ENCODE results near the gene BCL2L13. TPM values are rescaled to one million over a fixed set of nuclear protein-coding genes. Genes with fewer than 3 reads are reported as not detected.

BCL2L13 gene
- total RNA-seq, 4 donors from 2014 or later: 59.7 to 85.7 (median 64.8) TPM

DNA sequence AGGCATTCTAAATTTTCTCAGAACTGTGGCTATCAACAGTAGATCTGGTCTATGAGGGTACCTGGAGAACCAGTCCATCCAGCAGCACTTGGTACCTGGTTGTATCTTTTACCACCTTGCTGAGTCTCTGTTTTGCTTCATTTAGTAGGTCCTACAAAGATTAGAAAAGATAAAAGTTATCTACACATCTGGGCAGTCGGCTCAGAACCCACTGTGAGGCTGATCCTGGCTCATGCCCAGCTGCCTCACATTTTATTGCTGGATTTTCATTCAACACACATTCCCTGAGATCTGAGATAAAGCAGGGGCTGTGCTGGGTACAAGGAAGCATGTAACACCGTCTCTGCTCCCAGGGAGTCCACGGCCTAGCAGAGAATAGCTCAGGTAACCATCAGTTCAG is 37.5 kb upstream of the BCL2L13 start:
- DNase-seq (ENCODE audit: low spot score) (no peak), ATAC-seq (ENCODE audit: low FRiP score) (no peak)
- TF ChIP-seq, protein P1, sequence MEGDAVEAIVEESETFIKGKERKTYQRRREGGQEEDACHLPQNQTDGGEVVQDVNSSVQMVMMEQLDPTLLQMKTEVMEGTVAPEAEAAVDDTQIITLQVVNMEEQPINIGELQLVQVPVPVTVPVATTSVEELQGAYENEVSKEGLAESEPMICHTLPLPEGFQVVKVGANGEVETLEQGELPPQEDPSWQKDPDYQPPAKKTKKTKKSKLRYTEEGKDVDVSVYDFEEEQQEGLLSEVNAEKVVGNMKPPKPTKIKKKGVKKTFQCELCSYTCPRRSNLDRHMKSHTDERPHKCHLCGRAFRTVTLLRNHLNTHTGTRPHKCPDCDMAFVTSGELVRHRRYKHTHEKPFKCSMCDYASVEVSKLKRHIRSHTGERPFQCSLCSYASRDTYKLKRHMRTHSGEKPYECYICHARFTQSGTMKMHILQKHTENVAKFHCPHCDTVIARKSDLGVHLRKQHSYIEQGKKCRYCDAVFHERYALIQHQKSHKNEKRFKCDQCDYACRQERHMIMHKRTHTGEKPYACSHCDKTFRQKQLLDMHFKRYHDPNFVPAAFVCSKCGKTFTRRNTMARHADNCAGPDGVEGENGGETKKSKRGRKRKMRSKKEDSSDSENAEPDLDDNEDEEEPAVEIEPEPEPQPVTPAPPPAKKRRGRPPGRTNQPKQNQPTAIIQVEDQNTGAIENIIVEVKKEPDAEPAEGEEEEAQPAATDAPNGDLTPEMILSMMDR (IDR thresholded peaks at IDR 0.05): no peak

DNA sequence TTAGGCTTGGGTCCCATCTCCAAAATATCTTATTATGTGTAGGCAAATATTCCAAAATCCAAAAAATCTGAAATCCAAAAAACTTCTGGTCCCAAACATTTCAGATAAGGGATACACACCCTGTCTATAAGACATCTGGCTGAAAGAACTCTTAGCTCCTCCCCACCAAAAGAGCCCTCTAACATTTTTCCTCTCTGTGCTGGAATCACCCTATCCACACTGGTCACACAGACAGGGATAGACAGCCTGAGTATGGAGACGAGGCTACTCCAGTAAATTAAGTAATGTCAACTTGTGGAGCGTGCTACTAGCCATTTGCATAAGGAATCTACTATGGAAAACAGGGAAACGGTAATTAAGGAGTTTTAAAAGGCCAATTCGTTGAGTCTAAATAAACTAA is 34.9 kb upstream of the BCL2L13 start:
- TF ChIP-seq, protein P1 (IDR thresholded peaks at IDR 0.05): no peak
- ATAC-seq (ENCODE audit: low FRiP score): no peak

DNA sequence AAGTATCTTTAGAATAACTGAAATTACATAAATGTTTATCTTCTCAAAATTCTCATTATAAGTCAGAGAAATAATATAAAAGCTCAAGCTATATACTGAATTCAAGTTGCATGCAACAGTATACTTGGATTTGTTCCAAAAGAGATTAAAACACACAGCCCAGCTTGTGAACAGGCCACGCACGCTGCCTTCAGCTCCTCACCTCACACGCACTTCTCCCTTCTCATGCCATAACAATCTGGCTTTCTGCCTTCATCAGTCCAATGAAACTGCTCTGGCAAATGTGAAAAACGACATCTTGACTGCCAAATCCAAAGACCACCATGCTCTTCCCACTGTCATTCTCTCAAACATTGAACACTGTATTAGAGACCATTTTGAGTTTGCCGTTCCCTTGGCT is 32.1 kb upstream of the BCL2L13 start:
- DNase-seq (ENCODE audit: low spot score) (no peak), ATAC-seq (ENCODE audit: low FRiP score) (no peak)
- TF ChIP-seq, protein P1 (IDR thresholded peaks at IDR 0.05): no peak

More for the DNA sequence above, 34.9 kb upstream of the BCL2L13 start:
- no peak for DNase-seq (ENCODE audit: low spot score)

DNA sequence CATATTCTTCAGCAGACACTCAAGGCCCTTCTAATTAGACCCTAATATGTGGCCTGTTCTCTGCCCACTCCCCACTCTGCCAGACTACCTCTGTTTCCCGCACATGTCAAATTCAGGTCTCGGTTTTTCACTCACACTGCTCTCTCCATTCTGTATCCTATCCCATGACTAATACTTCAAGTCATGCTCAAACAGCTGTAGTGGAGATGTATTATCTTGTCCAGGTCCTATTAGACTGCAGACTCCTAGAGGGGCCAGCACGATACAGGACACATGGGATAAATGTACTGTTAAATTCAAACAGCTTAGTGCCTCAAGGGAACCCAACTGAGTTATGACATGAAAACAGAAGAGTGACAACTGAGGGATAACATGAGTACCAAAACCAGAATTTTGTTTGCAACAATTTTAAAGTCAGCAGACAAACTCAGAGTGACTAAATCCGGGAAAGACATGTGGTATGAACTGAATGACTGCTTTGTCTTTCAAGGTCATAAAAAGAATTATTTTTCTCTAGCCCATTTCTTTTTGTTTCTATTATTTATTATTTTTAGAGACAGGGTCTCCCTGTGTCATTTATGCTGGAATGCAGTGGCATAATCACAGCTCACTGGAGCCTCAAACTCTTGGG is 30.6 kb upstream of the BCL2L13 start:
- TF ChIP-seq, protein P1 (IDR thresholded peaks at IDR 0.05): no peak
- ATAC-seq (ENCODE audit: low FRiP score) (no peak), DNase-seq (ENCODE audit: low spot score) (no peak)

DNA sequence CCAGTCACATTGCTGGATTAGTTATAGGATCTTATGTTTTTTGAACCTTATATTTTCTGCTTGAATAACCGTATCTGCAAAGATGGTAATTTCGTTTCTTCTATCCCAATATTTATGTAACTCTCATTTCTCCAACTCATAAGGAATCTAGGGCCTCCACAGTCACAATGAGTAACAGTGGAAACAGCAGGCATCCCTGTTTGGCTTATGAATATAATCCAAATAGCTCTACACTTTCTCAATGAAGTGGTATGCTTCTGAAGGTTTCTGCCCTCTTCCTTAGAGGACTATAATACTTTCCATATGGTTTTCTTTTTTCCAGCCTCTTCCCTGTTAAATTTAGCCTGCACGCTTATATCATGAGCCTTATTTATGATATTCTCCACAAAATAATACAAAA is 26.5 kb upstream of the BCL2L13 start:
- TF ChIP-seq, protein P1 (IDR thresholded peaks at IDR 0.05): no peak
- ATAC-seq (ENCODE audit: low FRiP score) (no peak), DNase-seq (ENCODE audit: low spot score) (no peak)

DNA sequence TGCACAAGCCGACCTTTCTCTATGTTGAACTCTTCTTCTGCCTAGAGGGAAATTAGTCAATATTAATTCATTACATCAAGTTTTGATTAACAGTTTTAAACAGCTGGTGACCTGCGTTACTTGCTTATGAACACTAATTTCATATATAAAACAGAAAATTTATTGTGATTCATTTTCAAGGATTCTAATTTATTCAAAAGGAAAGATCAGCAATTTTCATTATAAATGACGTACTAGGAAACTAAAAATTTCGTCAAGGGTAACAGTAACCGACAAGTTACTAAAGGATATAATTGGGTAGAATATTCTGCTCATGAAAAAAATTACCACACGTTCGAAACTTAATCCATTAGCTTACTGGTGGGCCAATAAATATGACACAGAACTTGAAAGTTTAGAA is 25.3 kb upstream of the BCL2L13 start:
- ATAC-seq (ENCODE audit: low FRiP score) (no peak), DNase-seq (ENCODE audit: low spot score) (no peak)
- TF ChIP-seq, protein P1 (IDR thresholded peaks at IDR 0.05): no peak

DNA sequence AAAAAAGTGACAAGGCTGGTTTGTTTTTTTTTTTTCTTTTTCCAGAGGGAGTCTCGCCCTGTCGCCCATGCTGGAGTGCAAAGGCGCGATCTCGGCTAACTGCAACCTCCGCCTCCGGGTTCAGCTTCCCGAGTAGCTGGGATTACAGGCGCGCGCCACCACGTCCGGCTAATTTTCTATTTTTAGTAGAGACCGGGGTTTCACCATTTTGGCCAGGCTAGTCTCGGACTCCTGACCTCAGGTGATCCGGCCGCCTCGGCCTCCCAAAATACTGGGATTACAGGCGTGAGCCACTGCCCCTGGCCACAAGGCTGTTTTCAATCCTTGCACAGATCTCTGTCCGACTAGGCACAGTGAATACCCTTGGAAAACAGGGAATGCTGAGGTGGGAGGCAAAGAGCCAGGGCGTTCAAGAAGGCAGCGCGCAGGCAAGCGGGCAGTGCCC is 10.6 kb upstream of the BCL2L13 start:
- TF ChIP-seq, protein P1 (IDR thresholded peaks at IDR 0.05): no peak
- ATAC-seq (ENCODE audit: low FRiP score) (no peak), DNase-seq (ENCODE audit: low spot score) (no peak)
